PC-9 (cell line): ENCODE results near the gene MRPL3. TPM values are rescaled to one million over a fixed set of nuclear protein-coding genes. Genes with fewer than 3 reads are reported as not detected.

Experiments used
- BruUV-seq: library from RNA; stranded (reverse); fragments of 400-500 nt; replicated peaks from 2 replicates; lab custom pipeline; 2021; lab: Mats Ljungman, UMichigan
- CTCF ChIA-PET: fragments of 300-600 bp; sonication (Branson Sonifier 250); formaldehyde crosslinking; loops from one replicate; lab custom pipeline; 2022; ENCODE audit warnings: antibody characterized with exemption; lab: Charles Lee
- POLR2A ChIA-PET: fragments of 300-600 bp; sonication (Branson Sonifier 250); formaldehyde crosslinking; loops from one replicate; lab custom pipeline; 2022; ENCODE audit warnings: antibody characterized with exemption; ENCODE audit not compliant: unreplicated experiment; lab: Charles Lee
- DNase-seq, 2 experiments: peaks; one replicate each; pipeline versions ENCODE4 v3.0.0 to v3.0.0-alpha.2; 2015 to 2022; ENCODE audit warnings: mixed read lengths in 1 of 2
- H2AFZ ChIP-seq: fragments of 200-600 bp; sonication (generic); 2 replicates; pipeline ENCODE4 v1.8.1; 2017; ENCODE audit warnings: antibody characterized with exemption
- H3F3A ChIP-seq: fragments of 200-600 bp; sonication (generic); 2 replicates; pipeline ENCODE4 v1.8.1; 2017; ENCODE audit warnings: antibody characterized with exemption, mild to moderate bottlenecking, low read depth; ENCODE audit not compliant: insufficient read depth
- H3K27ac ChIP-seq: fragments of 200-600 bp; sonication (generic); 2 replicates; pipeline ENCODE4 v1.6.1; 2016; ENCODE audit warnings: mixed run types
- H3K27me3 ChIP-seq: fragments of 200-600 bp; sonication (generic); 2 replicates; pipeline ENCODE4 v1.6.1; 2016; ENCODE audit warnings: low read depth, mixed run types; ENCODE audit not compliant: insufficient read depth
- H3K36me3 ChIP-seq: fragments of 200-600 bp; sonication (generic); 2 replicates; pipeline ENCODE4 v1.6.1; 2016; ENCODE audit warnings: low read depth, mixed run types
- H3K4me1 ChIP-seq: fragments of 200-600 bp; sonication (generic); replicated peaks from 2 replicates; pipeline ENCODE4 v1.6.1; 2016; ENCODE audit warnings: mixed run types; ENCODE audit not compliant: insufficient read depth
- H3K4me2 ChIP-seq: fragments of 200-600 bp; sonication (generic); 2 replicates; pipeline ENCODE4 v1.6.1; 2017; ENCODE audit warnings: mixed run types
- H3K4me3 ChIP-seq: fragments of 200-600 bp; sonication (generic); 2 replicates; pipeline ENCODE4 v1.6.1; 2016; ENCODE audit warnings: mixed run types
- H3K79me2 ChIP-seq: fragments of 200-600 bp; sonication (generic); 2 replicates; pipeline ENCODE4 v1.6.1; 2017; ENCODE audit warnings: low read depth, mixed run types
- H3K9me2 ChIP-seq: fragments of 200-600 bp; sonication (generic); 2 replicates; pipeline ENCODE4 v1.8.1; 2017; ENCODE audit warnings: mild to moderate bottlenecking; ENCODE audit not compliant: insufficient read depth
- H3K9me3 ChIP-seq: fragments of 200-600 bp; sonication (generic); 2 replicates; pipeline ENCODE4 v1.8.1; 2016; ENCODE audit warnings: low read depth; ENCODE audit not compliant: insufficient read depth
- H4K20me1 ChIP-seq: fragments of 200-600 bp; sonication (generic); 2 replicates; pipeline ENCODE4 v1.8.1; 2017; ENCODE audit not compliant: insufficient read depth
- CTCF ChIP-seq: fragments of 200-600 bp; sonication (generic); conservative IDR thresholded peaks from 2 replicates; pipeline ENCODE4 v1.6.1; 2017; ENCODE audit warnings: mixed run types, antibody characterized with exemption, mild to moderate bottlenecking, moderate library complexity
- EZH2 ChIP-seq: fragments of 200-600 bp; sonication (generic); IDR thresholded peaks from 2 replicates; pipeline ENCODE4 v1.8.0; 2017; ENCODE audit warnings: antibody characterized with exemption, low read depth
- intact Hi-C: fragments of 100-400 bp; cut with micrococcal nuclease; formaldehyde crosslinking; loops from one replicate; pipeline ENCODE4 v1.10.0; 2022; ENCODE audit not compliant: unreplicated experiment
- total RNA-seq: library from RNA; stranded (reverse); gene quantifications from 2 replicates; pipeline ENCODE4 v1.2.3, GENCODE V29; 2021

The MRPL3 gene
- total RNA-seq, 1 experiment from 2014 or later: 109 TPM

- no peaks in the 10 kb centered on the region for H4K20me1 ChIP-seq
- DNase-seq: no peak
- H3K36me3 ChIP-seq: no peaks in the 10 kb centered on the region
- intact Hi-C loops: no loop called here
- ChIA-PET CTCF (no interaction called here), POLR2A (no interaction called here)
- H3K9me3 ChIP-seq: no peaks in the 10 kb centered on the region
- H3K4me3 ChIP-seq: no peak overlapping the region
- no peaks in the 10 kb centered on the region for H3K4me1 ChIP-seq
- H3K4me2 ChIP-seq: no peak overlapping the region
- no peaks in the 10 kb centered on the region for H3K79me2 ChIP-seq
- TF ChIP-seq EZH2 (no peak), CTCF (no peak)
- no peak overlapping the region for H3K27ac ChIP-seq
- H3K9me2 ChIP-seq: no peaks in the 10 kb centered on the region
- no TSS peak for BruUV-seq
- H3K27me3 ChIP-seq: no peaks in the 10 kb centered on the region
- H2AFZ ChIP-seq: no peak overlapping the region
- no peaks in the 10 kb centered on the region for H3F3A ChIP-seq
Observed at GRCh38 chr3:131537531-131537930, 34.8 kb upstream of the MRPL3 start.

GRCh38 chr3:131535596-131535995, 32.8 kb upstream of the MRPL3 start:
- H3K36me3 ChIP-seq: no peaks in the 10 kb centered on the region
- H3K9me3 ChIP-seq: no peaks in the 10 kb centered on the region
- no peak for TF ChIP-seq EZH2
- TF ChIP-seq CTCF: no peak
- BruUV-seq: no TSS peak
- H3K27me3 ChIP-seq: no peaks in the 10 kb centered on the region
- H3K9me2 ChIP-seq: no peaks in the 10 kb centered on the region
- H3K4me3 ChIP-seq: no peak overlapping the region
- H3K4me2 ChIP-seq: no peak overlapping the region
- intact Hi-C loops: no loop called here
- H4K20me1 ChIP-seq: no peaks in the 10 kb centered on the region
- H2AFZ ChIP-seq: no peak overlapping the region
- CTCF ChIA-PET: no interaction called here
- H3K79me2 ChIP-seq: no peaks in the 10 kb centered on the region
- no peak for DNase-seq
- no peaks in the 10 kb centered on the region for H3F3A ChIP-seq
- POLR2A ChIA-PET: no interaction called here
- no peaks in the 10 kb centered on the region for H3K4me1 ChIP-seq
- H3K27ac ChIP-seq: no peak overlapping the region

GRCh38 chr3:131535131-131535530, 32.4 kb upstream of the MRPL3 start:
- Histone ChIP-seq H3K27me3 (no peaks in the 10 kb centered on the region), H3K4me1 (no peaks in the 10 kb centered on the region), H3K79me2 (no peaks in the 10 kb centered on the region), H3K27ac (no peak overlapping the region), H3K9me3 (no peaks in the 10 kb centered on the region), H3K9me2 (no peaks in the 10 kb centered on the region), H4K20me1 (no peaks in the 10 kb centered on the region), H3F3A (no peaks in the 10 kb centered on the region), H2AFZ (no peak overlapping the region), H3K4me2 (no peak overlapping the region), H3K4me3 (no peak overlapping the region), H3K36me3 (no peaks in the 10 kb centered on the region)
- CTCF ChIA-PET: no interaction called here
- BruUV-seq: no TSS peak
- intact Hi-C loops: no loop called here
- POLR2A ChIA-PET: interaction anchor here (0.6 kb wide), 1 partner anchor 31 kb away, joined by 3 read pairs; no protein-coding TSS in a partner anchor
- no peak for TF ChIP-seq CTCF
- no peak for TF ChIP-seq EZH2
- no peak for DNase-seq
